HL-60 (cell line): ENCODE data around the gene NFATC1.

ENCODE experiments used
- CTCF ChIP-seq: IDR thresholded peaks from one replicate; pipeline ENCODE4 v1.5.1; 2011; ENCODE audit warnings: low read length, control low read depth, inconsistent platforms; ENCODE audit not compliant: insufficient read depth
- GABPA ChIP-seq: IDR thresholded peaks from 2 replicates; pipeline ENCODE4 v1.6.1; 2012; ENCODE audit warnings: low read depth
- POLR2AphosphoS5 ChIP-seq: IDR thresholded peaks from 2 replicates; pipeline ENCODE4 v1.6.1; 2012; ENCODE audit warnings: low read depth
- REST ChIP-seq: IDR thresholded peaks from 2 replicates; pipeline ENCODE4 v1.6.1; 2012; ENCODE audit warnings: low read depth; ENCODE audit not compliant: insufficient replicate concordance

GRCh38 chr18:79566771-79567431 is 171.2 kb downstream of the NFATC1 start:
- TF ChIP-seq CTCF (no peak), REST (no peak), POLR2AphosphoS5 (no peak), GABPA (no peak)
